Uterus (tissue), 2 donors: ENCODE results near the gene SLC41A3.

Experiments used
- POLR2A ChIP-seq, 2 donors: fragments of 450-650 bp; IDR thresholded peaks; one replicate each; pipeline ENCODE4 v1.6.1; 2016; ENCODE audit warnings: antibody characterized with exemption in 2 of 2, mild to moderate bottlenecking in 1 of 2, moderate library complexity in 1 of 2
- TF ChIP-seq, protein P1 (sequence below), 4 experiments: fragments of 200-600 bp in 2 of 4; fragments of 450-650 bp in 2 of 4; sonication (generic) in 2 of 4; IDR thresholded peaks; one replicate each; pipeline ENCODE4 v1.5.1; 2016 to 2019; ENCODE audit warnings: antibody characterized with exemption in 4 of 4, mild to moderate bottlenecking in 2 of 4, moderate library complexity in 1 of 4

DNA sequence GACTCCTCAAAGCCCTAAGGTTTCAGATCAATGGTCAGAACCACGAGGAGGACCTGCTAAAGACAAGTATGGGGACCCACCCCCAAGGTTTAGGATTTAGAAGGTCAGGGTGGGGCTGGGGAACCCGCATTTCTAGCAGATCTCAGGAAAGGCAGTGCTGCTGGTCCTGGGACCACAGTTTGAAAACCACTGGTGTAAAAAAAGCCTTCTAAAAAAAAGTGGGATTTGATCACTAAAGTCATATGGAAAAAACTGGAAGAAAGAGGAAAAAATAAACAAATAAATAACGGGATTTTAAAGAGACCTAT lies 832 bp downstream of the SLC41A3 start:
- TF ChIP-seq, protein P1, sequence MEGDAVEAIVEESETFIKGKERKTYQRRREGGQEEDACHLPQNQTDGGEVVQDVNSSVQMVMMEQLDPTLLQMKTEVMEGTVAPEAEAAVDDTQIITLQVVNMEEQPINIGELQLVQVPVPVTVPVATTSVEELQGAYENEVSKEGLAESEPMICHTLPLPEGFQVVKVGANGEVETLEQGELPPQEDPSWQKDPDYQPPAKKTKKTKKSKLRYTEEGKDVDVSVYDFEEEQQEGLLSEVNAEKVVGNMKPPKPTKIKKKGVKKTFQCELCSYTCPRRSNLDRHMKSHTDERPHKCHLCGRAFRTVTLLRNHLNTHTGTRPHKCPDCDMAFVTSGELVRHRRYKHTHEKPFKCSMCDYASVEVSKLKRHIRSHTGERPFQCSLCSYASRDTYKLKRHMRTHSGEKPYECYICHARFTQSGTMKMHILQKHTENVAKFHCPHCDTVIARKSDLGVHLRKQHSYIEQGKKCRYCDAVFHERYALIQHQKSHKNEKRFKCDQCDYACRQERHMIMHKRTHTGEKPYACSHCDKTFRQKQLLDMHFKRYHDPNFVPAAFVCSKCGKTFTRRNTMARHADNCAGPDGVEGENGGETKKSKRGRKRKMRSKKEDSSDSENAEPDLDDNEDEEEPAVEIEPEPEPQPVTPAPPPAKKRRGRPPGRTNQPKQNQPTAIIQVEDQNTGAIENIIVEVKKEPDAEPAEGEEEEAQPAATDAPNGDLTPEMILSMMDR (IDR thresholded peaks at IDR 0.05) = no peak
- TF ChIP-seq POLR2A (IDR thresholded peaks at IDR 0.05) = no peak
